Nephron progenitor cell (in vitro differentiated cells): ENCODE data around the gene CACFD1.

Source experiments
- DNase-seq: peaks from one replicate; pipeline ENCODE4 v3.0.0; 2021
- H3K27ac Mint-ChIP-seq: 2 replicates; pipeline ENCODE4 v1.8.0; 2021; ENCODE audit warnings: mild to moderate bottlenecking, moderate library complexity, mixed read lengths
- H3K27me3 Mint-ChIP-seq: 2 replicates; pipeline ENCODE4 v1.8.0; 2021; ENCODE audit warnings: mild to moderate bottlenecking, low read depth, mixed read lengths; ENCODE audit not compliant: poor library complexity
- H3K36me3 Mint-ChIP-seq: 2 replicates; pipeline ENCODE4 v1.8.0; 2021; ENCODE audit warnings: low read depth, mixed read lengths
- H3K4me1 Mint-ChIP-seq: 2 replicates; pipeline ENCODE4 v1.8.0; 2021; ENCODE audit warnings: mixed read lengths
- H3K4me3 Mint-ChIP-seq: 2 replicates; pipeline ENCODE4 v1.8.0; 2021; ENCODE audit warnings: mild to moderate bottlenecking, moderate library complexity, mixed read lengths
- H3K9me3 Mint-ChIP-seq: 2 replicates; pipeline ENCODE4 v1.8.0; 2021; ENCODE audit warnings: mild to moderate bottlenecking, moderate library complexity, mixed read lengths
- CTCF ChIP-seq: fragments of 200-600 bp; sonication (generic); IDR thresholded peaks from 2 replicates; pipeline ENCODE4 v1.5.0; 2021; ENCODE audit warnings: antibody characterized with exemption

CACFD1 gene

GRCh38 chr9:133499132-133499891, 39.5 kb downstream of the CACFD1 start:
- Mint-ChIP-seq H3K9me3 (peaks cover 40% of the 10 kb centered on the region), H3K4me1 (peaks cover 10% of the 10 kb centered on the region), H3K36me3 (peaks cover 27% of the 10 kb centered on the region), H3K27ac (peak overlapping the region; percentile 49), H3K4me3 (no peak overlapping the region), H3K27me3 (peaks cover 4% of the 10 kb centered on the region)
- DNase-seq, result peak; percentile 10
- TF ChIP-seq CTCF, result no peak

GRCh38 chr9:133499892-133500270, 40.1 kb downstream of the CACFD1 start:
- peaks cover 7% of the 10 kb centered on the region for H3K4me1 Mint-ChIP-seq
- H3K27ac Mint-ChIP-seq, result no peak overlapping the region
- peaks cover 27% of the 10 kb centered on the region for H3K36me3 Mint-ChIP-seq
- peak; percentile 1 for DNase-seq
- peaks cover 4% of the 10 kb centered on the region for H3K27me3 Mint-ChIP-seq
- peaks cover 40% of the 10 kb centered on the region for H3K9me3 Mint-ChIP-seq
- no peak overlapping the region for H3K4me3 Mint-ChIP-seq
- TF ChIP-seq CTCF, result no peak

- H3K36me3 Mint-ChIP-seq, result peaks cover 27% of the 10 kb centered on the region
- no peak overlapping the region for H3K4me3 Mint-ChIP-seq
- peaks cover 4% of the 10 kb centered on the region for H3K27me3 Mint-ChIP-seq
- H3K4me1 Mint-ChIP-seq, result peaks cover 29% of the 10 kb centered on the region
- H3K9me3 Mint-ChIP-seq, result peaks cover 40% of the 10 kb centered on the region
- H3K27ac Mint-ChIP-seq, result no peak overlapping the region
- DNase-seq, result no peak
- no peak for TF ChIP-seq CTCF
Observed at GRCh38 chr9:133502112-133502511, 42.3 kb downstream of the CACFD1 start.

GRCh38 chr9:133505186-133505830, 45.5 kb downstream of the CACFD1 start:
- Mint-ChIP-seq H3K9me3 (peaks cover 36% of the 10 kb centered on the region), H3K36me3 (peaks cover 23% of the 10 kb centered on the region), H3K27me3 (peaks cover 4% of the 10 kb centered on the region), H3K27ac (peak overlapping the region; percentile 68), H3K4me1 (peaks cover 43% of the 10 kb centered on the region), H3K4me3 (no peak overlapping the region)
- DNase-seq, result no peak
- no peak for TF ChIP-seq CTCF

- no peak overlapping the region for H3K4me3 Mint-ChIP-seq
- H3K9me3 Mint-ChIP-seq, result peaks cover 28% of the 10 kb centered on the region
- H3K36me3 Mint-ChIP-seq, result peaks cover 17% of the 10 kb centered on the region
- H3K27me3 Mint-ChIP-seq, result no peaks in the 10 kb centered on the region
- peak; percentile 61 for DNase-seq
- H3K4me1 Mint-ChIP-seq, result peaks cover 43% of the 10 kb centered on the region
- TF ChIP-seq CTCF, result no peak
- H3K27ac Mint-ChIP-seq, result peak overlapping the region; percentile 68
Observed at GRCh38 chr9:133505901-133506652, 46.3 kb downstream of the CACFD1 start.
